Skeletal muscle satellite cell (primary cell): ENCODE measurements around the gene TERT.

ENCODE experiments used
- H3K27me3 ChIP-seq: 2 replicates; pipeline ENCODE4 v1.7.0; 2013; ENCODE audit warnings: low read length; ENCODE audit not compliant: control insufficient read depth, insufficient read depth
- H3K36me3 ChIP-seq: 2 replicates; pipeline ENCODE4 v1.7.0; 2013; ENCODE audit warnings: mild to moderate bottlenecking, control low read depth, low read length; ENCODE audit not compliant: insufficient read depth
- H3K4me1 ChIP-seq: 2 replicates; pipeline ENCODE4 v1.7.0; 2013; ENCODE audit warnings: low read length; ENCODE audit not compliant: control insufficient read depth, insufficient read depth
- H3K4me2 ChIP-seq: 2 replicates; pipeline ENCODE4 v1.7.0; 2013; ENCODE audit warnings: mild to moderate bottlenecking, low read length
- H3K4me3 ChIP-seq: 2 replicates; pipeline ENCODE4 v1.7.0; 2013; ENCODE audit warnings: low read length
- H3K9ac ChIP-seq: 2 replicates; pipeline ENCODE4 v1.7.0; 2013; ENCODE audit warnings: mild to moderate bottlenecking, low read depth, low read length, moderate library complexity
- H3K9me3 ChIP-seq: replicated peaks from 2 replicates; pipeline ENCODE4 v1.7.0; 2013; ENCODE audit warnings: mild to moderate bottlenecking, control low read depth, low read length

The TERT gene

DNA sequence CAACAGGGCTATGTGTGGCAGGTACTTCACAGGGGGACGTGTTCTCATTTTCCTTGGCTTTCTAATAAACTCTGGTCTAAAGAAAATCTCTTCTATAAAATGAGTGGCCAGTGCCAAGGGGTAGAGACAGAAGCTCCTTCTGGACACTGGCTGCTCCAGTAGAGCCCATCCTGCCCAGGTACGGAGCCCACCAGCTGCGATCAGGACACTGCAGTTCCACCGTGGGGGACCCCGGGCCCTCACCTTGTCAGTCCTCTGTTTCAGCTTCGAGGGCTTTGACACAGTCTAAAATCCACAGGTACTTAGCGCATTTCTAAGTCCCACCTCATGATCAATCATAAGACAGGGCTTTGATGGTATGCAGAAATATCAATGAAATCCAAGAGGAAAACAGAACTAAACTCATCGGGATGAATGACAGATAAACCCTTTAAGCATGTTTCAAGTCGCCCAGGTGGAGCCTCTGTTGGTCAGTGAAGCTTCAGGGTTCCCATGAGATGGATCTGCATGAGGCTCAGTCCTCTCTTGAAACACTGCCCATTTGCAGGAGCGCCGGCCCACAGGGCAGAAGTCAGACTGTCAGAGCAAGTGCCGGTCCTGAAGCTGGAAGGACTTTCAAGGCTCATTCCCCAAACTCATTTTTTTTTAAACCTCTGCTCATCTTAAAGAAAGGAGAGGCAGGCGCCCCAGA is 20.3 kb upstream of the TERT start:
- H3K4me1 ChIP-seq, result no peaks in the 10 kb centered on the region
- H3K4me3 ChIP-seq, result no peak overlapping the region
- H3K9me3 ChIP-seq, result no peaks in the 10 kb centered on the region
- peaks cover 22% of the 10 kb centered on the region for H3K36me3 ChIP-seq
- no peak overlapping the region for H3K4me2 ChIP-seq
- H3K27me3 ChIP-seq, result peaks cover 12% of the 10 kb centered on the region
- no peak overlapping the region for H3K9ac ChIP-seq

- peaks cover 16% of the 10 kb centered on the region for H3K36me3 ChIP-seq
- no peaks in the 10 kb centered on the region for H3K9me3 ChIP-seq
- no peak overlapping the region for H3K4me2 ChIP-seq
- no peaks in the 10 kb centered on the region for H3K4me1 ChIP-seq
- no peak overlapping the region for H3K4me3 ChIP-seq
- H3K27me3 ChIP-seq, result peaks cover 14% of the 10 kb centered on the region
- no peak overlapping the region for H3K9ac ChIP-seq
Observed at GRCh38 chr5:1314564-1314982, 19.7 kb upstream of the TERT start.

DNA sequence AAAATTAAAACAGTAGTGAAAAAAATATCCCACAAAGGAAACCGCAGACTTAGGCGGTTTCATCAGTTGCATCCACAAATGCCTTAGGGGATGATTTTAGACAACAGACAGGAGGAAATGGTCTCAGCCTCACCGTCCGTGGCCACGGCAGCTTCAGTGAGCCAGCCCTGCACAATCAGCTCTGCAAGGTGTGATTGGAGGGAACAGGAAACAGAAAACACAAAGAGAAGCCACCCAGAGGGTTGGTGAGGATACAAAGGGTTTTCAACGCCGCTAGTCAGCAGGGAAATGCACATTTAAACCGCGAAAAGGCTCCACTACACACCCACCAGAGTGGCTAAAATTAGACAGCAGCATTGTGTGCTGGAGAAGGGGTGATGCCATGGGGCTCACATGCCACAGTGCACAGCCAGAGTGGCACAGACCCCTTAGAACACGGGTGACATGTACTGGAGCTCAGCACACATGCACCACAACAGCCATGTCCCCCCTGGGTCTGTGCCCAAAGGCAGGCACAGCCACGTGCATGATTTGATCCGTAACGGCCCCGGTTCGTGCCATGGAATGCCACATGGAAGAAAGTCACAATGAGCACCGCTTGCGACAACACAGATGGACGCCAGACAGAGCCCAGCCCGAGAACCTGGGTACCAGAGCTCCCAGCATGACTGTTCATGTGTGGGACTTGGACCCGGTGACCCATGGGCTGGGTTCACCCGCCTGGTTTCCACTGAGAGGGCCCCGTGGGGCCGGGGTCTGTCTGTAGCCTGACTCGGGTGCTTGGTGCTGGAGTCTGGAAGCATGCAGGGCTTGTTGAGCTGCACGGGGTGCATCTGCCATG is 18.3 kb upstream of the TERT start:
- Histone ChIP-seq H3K36me3 (peaks cover 5% of the 10 kb centered on the region), H3K4me3 (no peak overlapping the region), H3K9me3 (no peaks in the 10 kb centered on the region), H3K27me3 (peaks cover 21% of the 10 kb centered on the region), H3K9ac (no peak overlapping the region), H3K4me2 (no peak overlapping the region), H3K4me1 (no peaks in the 10 kb centered on the region)

DNA sequence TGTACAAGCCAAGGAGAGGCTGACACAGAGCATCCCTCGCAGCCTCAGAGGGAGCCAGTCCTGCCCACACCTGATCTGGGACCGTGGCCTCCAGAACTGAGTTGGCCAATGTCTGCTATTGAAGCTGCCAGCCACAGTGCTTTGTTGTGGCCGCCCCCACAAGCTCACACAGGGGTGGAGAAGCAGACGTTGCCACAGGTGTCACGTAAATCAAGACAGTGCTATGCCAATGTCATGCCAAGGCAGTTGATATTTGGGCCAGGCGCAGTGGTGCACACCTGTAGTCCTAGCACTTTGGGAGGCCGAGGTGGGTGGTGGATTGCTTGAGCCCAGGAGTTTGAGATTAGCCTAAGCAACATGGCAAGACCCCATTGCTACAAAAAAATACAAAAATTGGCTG is 17.3 kb upstream of the TERT start:
- no peak overlapping the region for H3K4me3 ChIP-seq
- peaks cover 21% of the 10 kb centered on the region for H3K27me3 ChIP-seq
- H3K9me3 ChIP-seq, result no peaks in the 10 kb centered on the region
- no peaks in the 10 kb centered on the region for H3K4me1 ChIP-seq
- H3K36me3 ChIP-seq, result no peaks in the 10 kb centered on the region
- H3K9ac ChIP-seq, result no peak overlapping the region
- H3K4me2 ChIP-seq, result no peak overlapping the region

DNA sequence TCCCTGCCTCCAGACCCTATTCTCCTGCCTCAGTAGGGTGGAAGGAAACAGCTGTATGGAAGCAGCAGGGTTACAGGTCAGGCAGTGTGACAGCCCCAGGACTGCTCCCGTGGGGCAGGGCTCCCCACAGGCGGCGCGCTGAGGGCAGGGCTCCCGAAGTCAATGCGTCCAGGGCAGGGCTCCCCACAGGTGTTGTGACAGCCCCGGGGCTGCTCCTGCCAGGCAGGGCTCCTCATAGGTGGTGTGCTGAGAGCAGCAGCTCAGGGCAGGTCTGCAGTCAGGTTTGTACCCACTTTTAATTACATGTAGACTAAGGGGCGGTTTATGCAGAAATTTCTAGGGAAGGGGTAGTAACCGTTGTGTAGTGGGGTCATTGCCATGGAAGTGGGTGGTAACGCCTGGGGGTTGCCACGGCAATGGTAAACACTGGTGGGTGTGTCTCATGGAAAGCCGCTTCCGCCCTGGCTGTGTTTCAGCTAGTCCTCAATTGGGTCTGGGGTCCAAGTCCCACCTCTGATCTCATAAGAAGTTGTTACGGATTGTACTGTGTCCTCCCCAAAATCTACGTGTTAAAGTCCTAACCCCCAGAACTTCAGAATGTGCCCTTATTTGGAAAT is 16.7 kb upstream of the TERT start:
- H3K27me3 ChIP-seq, result peaks cover 21% of the 10 kb centered on the region
- H3K36me3 ChIP-seq, result no peaks in the 10 kb centered on the region
- no peaks in the 10 kb centered on the region for H3K4me1 ChIP-seq
- no peaks in the 10 kb centered on the region for H3K9me3 ChIP-seq
- H3K4me3 ChIP-seq, result no peak overlapping the region
- H3K4me2 ChIP-seq, result no peak overlapping the region
- no peak overlapping the region for H3K9ac ChIP-seq

DNA sequence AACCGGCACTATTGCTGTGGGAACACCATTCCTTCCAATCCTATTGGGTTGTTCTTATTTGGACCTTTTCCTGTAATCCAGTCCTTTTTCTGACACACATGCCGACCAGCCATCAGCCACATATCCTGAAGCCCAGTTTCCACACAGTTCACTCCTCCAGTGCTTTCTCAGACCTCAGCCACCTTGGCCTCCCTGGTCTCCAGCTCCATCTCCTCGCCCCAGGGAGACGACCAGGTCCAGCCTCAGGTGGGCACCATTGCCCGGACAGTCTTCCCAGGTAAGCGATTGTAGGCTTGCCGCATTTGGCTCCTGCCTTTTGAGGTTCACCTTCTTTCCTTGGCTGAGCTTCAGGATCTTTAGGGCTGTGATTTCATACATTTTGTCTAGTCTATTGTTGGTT is 15.2 kb upstream of the TERT start:
- Histone ChIP-seq H3K4me2 (no peak overlapping the region), H3K9ac (no peak overlapping the region), H3K4me3 (no peak overlapping the region), H3K9me3 (no peaks in the 10 kb centered on the region), H3K27me3 (peaks cover 24% of the 10 kb centered on the region), H3K36me3 (no peaks in the 10 kb centered on the region), H3K4me1 (no peaks in the 10 kb centered on the region)

GRCh38 chr5:1304033-1304432 is 9.2 kb upstream of the TERT start:
- H3K4me1 ChIP-seq, result no peaks in the 10 kb centered on the region
- no peak overlapping the region for H3K4me3 ChIP-seq

DNA sequence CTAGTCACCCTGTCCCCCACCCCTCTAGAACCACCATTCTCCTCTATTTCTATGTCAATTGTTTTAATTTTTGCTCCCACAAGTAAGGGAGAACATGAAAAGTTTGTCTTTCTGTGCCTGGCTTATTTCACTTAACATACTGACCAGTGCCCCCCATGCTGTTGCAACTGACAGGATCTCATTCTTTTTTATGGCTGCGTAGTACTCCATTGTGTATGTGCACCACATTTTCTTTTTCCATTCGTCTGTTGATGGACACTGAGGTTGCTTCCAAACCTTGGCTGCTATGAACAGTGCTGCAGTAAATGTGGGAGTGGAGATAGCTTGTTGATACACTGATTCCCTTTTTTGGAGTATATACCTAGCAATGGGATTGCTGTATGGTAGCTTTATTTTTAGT is 7.4 kb upstream of the TERT start:
- Histone ChIP-seq H3K9me3 (no peaks in the 10 kb centered on the region), H3K9ac (no peak overlapping the region), H3K4me2 (no peak overlapping the region), H3K36me3 (no peaks in the 10 kb centered on the region), H3K4me3 (no peak overlapping the region), H3K4me1 (no peaks in the 10 kb centered on the region), H3K27me3 (peaks cover 19% of the 10 kb centered on the region)

More at GRCh38 chr5:1304033-1304432, 9.2 kb upstream of the TERT start:
- no peak overlapping the region for H3K9ac ChIP-seq
- H3K4me2 ChIP-seq, result no peak overlapping the region
- H3K27me3 ChIP-seq, result peaks cover 21% of the 10 kb centered on the region
- no peaks in the 10 kb centered on the region for H3K36me3 ChIP-seq
- no peaks in the 10 kb centered on the region for H3K9me3 ChIP-seq

- Histone ChIP-seq H3K4me1 (no peaks in the 10 kb centered on the region), H3K4me3 (no peak overlapping the region), H3K9me3 (no peaks in the 10 kb centered on the region), H3K36me3 (no peaks in the 10 kb centered on the region), H3K9ac (no peak overlapping the region), H3K27me3 (peaks cover 30% of the 10 kb centered on the region), H3K4me2 (no peak overlapping the region)
Observed at GRCh38 chr5:1300581-1301083, 5.8 kb upstream of the TERT start.

GRCh38 chr5:1299961-1300360 is 5.1 kb upstream of the TERT start:
- Histone ChIP-seq H3K4me3 (no peak overlapping the region), H3K4me1 (no peaks in the 10 kb centered on the region), H3K9ac (no peak overlapping the region), H3K36me3 (no peaks in the 10 kb centered on the region), H3K4me2 (no peak overlapping the region), H3K9me3 (no peaks in the 10 kb centered on the region), H3K27me3 (peaks cover 35% of the 10 kb centered on the region)

DNA sequence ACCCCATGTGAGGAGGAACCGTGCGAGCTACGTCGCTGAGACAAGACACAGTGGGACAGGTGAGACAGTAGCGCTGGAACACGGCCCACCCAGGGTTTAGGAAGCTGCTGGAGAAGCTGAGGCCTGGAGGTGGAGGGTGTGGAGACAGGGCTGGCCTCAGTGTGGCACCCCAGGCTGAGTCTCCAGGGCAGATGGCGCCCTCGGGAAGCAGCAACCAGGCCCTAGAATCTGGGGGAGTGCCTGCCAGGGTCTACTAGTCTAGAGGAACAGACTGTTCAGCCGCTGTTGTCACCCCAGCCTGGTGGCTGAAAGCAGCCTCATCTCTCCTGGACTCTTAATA is 4.6 kb upstream of the TERT start:
- Histone ChIP-seq H3K4me1 (no peaks in the 10 kb centered on the region), H3K4me3 (no peak overlapping the region), H3K9ac (no peak overlapping the region), H3K4me2 (no peak overlapping the region), H3K36me3 (no peaks in the 10 kb centered on the region), H3K9me3 (no peaks in the 10 kb centered on the region), H3K27me3 (peaks cover 35% of the 10 kb centered on the region)
